GM23338 (cell line): ENCODE measurements around the gene SERPINB8.

Experiments used
- EZH2 ChIP-seq: fragments of 200-600 bp; sonication (generic); IDR thresholded peaks from one replicate; pipeline ENCODE4 v1.8.0; 2017; ENCODE audit warnings: antibody characterized with exemption, mild to moderate bottlenecking, low read depth; ENCODE audit not compliant: unreplicated experiment
- POLR2AphosphoS5 ChIP-seq: IDR thresholded peaks from 2 replicates; pipeline ENCODE4 v1.6.1; 2016; ENCODE audit warnings: antibody characterized with exemption, low read depth
- STAT1 ChIP-seq: IDR thresholded peaks from one replicate; pipeline ENCODE4 v1.6.1; 2016; ENCODE audit warnings: antibody characterized with exemption; ENCODE audit not compliant: unreplicated experiment
- TF ChIP-seq, protein P1 (sequence below), 2 experiments: fragments of 200-600 bp in 1 of 2; sonication (generic) in 1 of 2; conservative IDR thresholded peaks; 2 replicates each; pipeline versions ENCODE4 v1.5.1 to v1.6.1; 2016 to 2017; ENCODE audit warnings: antibody characterized with exemption in 2 of 2, low read depth in 2 of 2, mild to moderate bottlenecking in 2 of 2, moderate library complexity in 1 of 2

GRCh38 chr18:63951302-63951705 is 18.6 kb upstream of the SERPINB8 start:
- TF ChIP-seq, protein P1, sequence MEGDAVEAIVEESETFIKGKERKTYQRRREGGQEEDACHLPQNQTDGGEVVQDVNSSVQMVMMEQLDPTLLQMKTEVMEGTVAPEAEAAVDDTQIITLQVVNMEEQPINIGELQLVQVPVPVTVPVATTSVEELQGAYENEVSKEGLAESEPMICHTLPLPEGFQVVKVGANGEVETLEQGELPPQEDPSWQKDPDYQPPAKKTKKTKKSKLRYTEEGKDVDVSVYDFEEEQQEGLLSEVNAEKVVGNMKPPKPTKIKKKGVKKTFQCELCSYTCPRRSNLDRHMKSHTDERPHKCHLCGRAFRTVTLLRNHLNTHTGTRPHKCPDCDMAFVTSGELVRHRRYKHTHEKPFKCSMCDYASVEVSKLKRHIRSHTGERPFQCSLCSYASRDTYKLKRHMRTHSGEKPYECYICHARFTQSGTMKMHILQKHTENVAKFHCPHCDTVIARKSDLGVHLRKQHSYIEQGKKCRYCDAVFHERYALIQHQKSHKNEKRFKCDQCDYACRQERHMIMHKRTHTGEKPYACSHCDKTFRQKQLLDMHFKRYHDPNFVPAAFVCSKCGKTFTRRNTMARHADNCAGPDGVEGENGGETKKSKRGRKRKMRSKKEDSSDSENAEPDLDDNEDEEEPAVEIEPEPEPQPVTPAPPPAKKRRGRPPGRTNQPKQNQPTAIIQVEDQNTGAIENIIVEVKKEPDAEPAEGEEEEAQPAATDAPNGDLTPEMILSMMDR (conservative IDR thresholded peaks at IDR 0.05; ENCODE audit: low read depth in 2 of 2), result 0 out of 4 replicates have a peak, but pooled peaks of 1 of the 2 experiments have one; percentile 13
- TF ChIP-seq STAT1 (no peak), POLR2AphosphoS5 (no peak), EZH2 (no peak)
